Germinal center (tissue), 1 donor: Measurements from ENCODE around the gene TSPAN10.
"Not testable (repeated sequence)": the region's sequence is repeated elsewhere in the genome, so short reads cannot be mapped to it uniquely, and the experiment has no call there.

ENCODE experiments used
- DNase-seq: peaks from one replicate; pipeline ENCODE4 v3.0.0; 2012; ENCODE audit warnings: mixed read lengths, low spot score

TSPAN10 gene

DNA sequence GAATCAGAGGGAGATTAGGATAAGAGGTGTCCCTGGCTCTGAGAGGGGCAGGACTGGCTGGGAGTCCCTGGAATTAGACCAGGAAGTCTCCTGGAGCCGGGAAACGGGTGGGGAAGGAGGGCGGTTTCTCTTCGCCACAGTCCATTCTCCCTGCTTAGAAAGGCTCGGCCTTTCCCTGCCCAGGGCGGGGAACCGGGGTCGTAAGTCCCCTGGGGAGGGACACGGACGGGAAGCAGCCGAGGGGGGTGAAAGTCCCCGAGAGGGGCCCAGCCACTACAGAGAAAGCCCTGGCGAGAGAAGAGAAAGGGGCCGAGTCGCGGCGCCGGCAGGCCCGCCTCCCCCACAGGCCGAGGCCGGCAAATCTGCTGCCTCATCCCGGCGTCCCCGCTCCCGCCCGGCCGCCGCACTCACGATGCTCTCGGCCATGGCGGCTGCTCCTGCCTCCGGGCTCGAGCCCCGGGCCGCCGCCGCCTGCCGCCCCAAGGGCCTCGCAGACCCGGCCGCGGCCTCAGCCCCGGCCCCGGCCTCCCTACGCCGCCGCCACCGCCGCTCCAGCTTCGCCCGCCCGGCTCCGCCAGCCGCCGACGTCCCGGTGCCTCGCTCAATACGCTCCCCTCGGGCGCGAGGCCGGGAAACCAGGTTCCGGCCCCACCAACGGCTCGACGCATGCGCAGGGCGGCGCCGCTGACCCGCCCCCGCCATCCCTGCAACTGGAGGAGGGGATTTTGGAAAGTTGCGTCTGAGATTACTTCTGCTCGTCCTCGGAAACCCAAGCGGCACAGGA, at the start of gene TSPAN10, which contains the start of gene NPLOC4:
Gene TSPAN10, plus strand, starts transcription at position 692 of the 784 bp plus-strand sequence. CDS start 5,217 bp downstream, outside the sequence.
Gene NPLOC4, minus strand, starts transcription at position 608 of the 784 bp plus-strand sequence. Its CDS starts 182 bp downstream, at position 426.
- DNase-seq = peak; percentile 92

DNA sequence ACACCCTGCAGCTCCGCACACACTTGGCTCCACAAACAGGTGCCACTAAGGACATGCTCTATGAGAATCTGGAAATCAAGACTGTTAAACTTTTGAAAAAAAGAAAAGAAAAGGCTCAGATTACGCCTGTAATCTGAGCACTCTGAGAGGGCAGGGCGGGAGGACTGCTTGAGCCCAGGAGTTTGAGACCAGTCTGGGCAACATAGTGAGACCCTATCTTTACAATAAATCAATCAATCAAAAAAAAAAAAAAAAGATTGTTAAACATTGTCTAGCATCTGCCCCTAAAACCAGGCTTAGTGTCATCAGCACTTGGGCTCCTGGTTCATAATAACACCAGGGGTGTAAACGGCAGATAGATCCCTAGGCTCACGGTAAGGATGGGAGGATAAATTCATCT, 47.4 kb upstream of the TSPAN10 start:
- DNase-seq = no peak

DNA sequence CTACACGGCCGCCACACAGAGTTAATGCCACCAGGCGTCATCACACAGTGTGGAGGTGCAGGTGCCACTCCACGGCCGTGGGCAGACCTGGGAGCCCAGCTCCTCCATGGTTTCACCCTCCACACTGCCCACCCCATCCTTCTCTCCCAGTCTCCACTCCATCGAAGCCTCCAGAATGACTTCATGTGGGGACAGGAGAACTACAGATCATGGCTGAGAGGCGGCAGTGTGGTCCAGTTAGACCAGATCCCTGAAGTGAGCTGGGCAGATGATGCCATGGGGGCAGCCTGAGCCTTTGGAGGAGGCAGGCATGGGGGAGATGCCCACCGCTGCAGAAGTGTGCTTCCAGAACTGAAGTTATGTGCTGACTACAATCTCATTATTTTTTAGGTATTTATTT, 46.9 kb upstream of the TSPAN10 start:
- DNase-seq = no peak

DNA sequence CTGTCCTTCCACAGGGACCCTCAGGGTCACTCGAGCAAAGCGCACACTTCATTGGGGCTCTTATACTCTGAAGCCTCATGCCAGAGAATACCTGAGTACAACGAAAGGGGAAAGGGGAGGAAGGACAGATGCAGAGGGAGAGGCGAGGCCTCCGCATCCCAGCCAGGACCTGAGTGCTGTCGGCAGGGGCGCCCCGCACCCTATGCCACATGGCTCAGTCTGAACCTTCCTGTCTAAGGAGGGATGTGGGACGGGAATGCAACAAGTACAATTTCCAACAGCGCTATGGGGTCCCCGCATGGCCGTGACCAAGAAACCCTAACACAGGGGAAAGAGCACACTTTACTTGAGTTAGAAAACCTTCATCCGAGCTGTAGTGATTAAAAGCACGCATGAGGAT, 45.0 kb upstream of the TSPAN10 start:
- no peak for DNase-seq

DNA sequence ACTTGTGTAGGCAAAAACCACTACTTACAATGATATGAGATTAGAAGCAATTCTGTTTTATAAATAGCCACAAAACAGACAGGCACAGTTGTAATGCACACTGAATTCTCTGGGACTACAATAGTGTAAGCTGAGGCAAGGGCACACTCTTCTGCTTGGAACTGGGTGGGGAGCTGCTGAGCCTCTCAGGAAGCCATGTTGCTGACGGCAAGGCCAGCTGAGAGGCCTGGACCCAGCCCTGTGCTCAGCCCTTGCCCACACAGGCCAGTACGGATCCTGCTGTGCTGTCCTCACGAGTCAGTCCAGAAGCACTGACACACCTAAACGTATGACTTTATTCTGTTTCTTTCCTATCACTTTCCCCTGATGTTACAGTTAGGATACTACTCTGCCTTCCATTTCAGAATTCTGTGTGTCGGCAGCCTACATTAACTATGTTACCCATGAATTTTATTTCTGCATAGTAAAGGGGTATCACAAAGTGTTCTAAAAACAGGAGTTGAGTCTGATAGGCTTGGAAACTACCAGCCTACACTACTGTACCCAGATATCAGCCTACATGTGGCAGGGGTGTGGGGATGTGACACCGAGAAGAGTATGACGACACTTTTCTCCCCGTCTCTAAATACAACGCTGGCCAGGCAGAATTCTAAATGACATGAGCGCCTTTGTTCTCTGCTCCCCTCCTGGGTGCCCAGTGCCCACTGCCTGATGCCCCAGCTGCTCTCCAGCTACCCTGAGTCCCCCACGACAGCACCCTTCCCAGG, 43.7 kb upstream of the TSPAN10 start:
- no peak for DNase-seq

DNA sequence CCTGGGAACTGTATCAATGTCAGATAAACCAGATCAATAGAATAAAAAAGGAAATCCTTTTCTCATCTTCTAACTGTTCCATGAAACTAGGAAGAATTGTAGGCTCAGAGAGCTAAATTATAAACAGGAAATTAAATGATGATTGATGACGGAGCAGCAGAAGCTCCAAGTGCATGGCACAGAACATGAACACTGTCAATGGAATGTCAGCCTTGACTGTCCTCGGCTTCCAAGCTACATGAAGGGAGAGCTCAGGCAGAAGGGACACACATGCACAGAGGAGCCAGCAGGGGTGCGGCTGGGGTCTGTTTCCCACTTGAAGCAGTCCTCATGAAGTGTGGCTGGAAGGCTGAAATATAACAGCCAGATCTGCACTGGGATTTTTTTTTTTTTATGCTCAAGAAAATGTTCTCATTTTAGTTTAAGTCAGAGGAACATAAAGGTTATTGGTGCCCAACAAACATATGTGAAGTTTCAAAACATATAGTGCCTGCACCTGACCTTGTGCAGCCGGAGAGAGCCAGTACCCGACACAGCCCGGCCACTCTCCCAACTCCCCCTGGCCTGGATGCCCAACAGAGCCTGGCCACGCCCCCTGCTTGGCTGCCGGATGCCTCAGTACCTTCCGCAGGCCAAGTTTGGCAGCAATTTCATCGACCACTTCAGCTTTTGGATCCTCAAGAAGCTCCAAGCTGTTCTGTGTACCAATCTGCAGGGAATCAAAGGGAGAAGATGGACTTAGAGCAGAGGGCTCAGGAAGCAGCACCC, 37.1 kb upstream of the TSPAN10 start:
- no peak for DNase-seq

DNA sequence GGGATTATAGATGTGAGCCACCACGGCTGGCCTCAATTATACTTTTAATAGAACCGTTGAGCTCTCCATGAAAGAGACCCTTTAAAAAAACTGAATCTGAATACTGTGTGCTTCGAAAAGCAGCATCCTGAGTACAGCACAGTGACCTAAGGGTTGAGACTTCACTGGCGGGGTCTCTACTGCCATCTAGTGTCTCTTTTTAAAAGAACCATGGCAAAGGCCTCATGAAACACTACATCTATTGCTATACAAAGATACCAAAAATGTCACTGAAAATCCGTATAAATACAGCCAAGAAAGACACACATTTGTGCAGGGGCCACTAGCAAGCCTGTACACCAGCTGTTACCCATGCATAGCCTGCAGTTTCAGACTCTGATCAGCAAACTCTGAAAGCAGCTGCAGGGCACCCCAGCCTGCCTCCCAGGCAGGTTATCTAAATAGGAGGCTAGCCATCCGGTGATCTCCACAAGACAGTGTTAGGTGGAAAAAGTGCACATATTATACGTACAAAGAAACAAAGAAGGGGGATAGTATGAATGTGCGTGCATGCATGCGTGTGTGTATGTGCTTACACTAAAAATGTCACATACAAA, 35.4 kb upstream of the TSPAN10 start:
- DNase-seq = peak; percentile 77

DNA sequence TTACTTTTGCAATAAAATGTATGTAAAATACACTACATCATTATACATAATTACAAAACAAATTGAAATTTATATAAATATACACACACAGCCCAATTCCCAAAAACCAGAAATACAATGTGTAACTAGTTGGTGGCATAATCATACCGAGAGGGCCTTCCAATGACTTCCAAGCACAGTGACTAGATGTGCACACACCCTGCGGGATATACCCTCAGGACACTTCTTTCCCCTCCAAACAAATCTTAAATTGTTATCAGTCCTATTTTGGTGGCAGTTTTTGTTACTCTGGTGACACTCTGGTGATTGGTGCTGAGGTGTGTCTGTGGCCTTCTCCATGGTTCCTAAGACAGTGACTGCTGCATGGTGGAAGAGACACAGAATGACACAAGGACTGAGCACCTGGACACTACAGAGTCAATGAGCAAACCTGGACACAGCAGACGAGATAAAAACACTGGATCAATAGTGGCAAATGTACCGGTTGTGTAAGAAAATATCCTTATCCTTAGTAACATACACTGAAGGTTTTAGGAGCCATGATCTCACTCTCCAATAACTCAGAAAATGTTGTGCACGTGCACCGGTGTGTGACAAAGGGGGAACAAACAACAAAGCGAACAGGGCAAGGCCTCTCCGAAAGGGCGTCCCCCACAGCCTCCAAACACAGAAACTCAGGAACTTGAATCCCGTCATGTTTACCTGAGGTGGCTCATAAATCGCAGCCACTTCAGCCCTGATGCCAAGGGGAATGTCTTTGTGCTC, 33.0 kb upstream of the TSPAN10 start:
- no peak for DNase-seq

DNA sequence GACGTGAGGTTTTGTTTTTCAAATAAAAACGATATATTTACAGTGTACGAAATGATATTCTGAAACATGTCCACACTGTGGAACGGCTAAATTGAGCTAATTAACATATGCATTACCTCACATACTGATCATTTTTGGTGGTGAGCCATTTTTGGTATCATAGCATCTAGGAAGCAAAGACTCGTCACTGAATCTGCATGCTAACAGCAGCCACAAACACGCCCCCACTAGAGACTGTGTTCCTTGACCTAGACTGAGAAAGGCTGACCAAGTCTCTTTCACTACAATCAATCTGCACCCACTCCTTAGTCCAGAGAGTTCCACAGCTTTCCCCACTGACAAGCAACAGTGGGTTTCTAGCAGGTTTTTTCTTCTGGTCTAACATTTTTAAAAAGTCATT, 29.6 kb upstream of the TSPAN10 start:
- DNase-seq = no peak

DNA sequence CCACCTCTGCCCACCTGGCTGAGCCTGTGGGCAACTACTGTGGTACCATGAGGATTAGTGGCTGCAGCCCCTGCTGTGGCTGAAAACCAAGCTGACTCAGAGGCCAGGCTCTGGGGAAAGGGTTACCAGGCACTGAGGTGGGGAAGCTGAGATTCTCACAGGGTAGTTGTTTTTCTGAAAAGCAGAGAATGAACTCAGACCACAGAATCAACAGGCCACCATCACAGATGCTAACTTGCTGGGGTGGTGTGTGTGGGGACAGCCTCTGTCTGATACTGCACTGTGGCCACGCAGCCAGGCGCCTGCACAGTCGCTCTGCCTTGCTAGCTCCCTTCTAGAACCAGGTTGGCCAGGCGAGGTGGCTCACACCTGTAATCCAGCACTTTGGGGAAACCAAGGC, 28.9 kb upstream of the TSPAN10 start:
- DNase-seq = no peak

DNA sequence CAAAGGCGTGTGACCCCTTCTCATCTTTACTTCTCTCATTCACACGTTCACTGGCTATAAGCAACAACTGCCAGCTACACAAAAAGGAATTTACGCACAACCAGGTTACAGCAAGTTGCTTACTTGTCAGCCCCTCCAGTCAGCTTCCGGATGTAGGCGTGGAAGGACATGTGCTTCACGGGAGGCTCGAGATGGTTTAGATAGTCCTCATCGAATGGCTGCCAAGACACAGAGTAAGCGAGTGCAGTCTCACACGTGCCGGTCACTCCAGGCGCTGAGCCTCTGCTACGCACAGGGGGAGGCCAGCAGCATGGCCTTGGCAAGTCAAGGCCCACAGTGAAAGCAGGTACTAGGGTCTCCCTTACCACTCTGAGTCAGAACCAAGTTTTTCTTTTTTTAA, 28.4 kb upstream of the TSPAN10 start:
- DNase-seq = no peak

DNA sequence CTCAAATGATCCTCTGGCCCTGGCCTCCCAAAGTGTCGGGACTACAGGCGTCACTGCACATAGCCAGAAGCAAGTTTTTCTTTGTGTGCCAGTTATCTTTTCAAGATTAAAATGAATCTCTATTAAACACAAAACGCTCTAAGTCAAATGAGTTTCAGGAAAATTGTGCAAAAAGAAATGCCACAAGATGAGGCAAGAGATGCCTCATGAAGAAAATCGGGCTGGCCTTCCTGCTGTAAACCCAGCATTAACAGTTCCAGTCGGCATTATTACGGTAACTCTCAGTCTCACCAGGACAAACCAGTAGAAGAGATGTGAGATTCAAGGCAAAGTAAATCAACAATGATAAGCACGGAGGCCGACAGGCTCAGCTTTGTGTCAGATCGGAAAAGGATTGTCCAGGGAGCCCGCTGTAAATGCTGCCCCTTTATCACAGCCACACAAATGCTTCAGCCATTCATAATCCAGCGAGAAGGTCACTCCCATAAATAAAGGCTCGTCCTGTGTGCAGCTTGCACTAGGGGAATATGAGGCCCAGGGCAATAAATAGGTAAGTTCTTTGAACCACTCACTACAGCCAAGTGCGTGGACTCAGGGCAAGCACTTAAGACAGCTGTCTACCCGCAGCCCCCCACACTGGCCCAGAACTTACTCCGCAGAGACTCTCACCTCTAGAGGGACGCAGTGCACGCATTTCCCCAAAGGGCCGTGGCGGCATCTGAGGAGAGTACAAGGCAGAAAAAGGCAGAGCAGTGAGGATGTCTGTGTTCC, 27.3 kb upstream of the TSPAN10 start:
- no peak for DNase-seq

DNA sequence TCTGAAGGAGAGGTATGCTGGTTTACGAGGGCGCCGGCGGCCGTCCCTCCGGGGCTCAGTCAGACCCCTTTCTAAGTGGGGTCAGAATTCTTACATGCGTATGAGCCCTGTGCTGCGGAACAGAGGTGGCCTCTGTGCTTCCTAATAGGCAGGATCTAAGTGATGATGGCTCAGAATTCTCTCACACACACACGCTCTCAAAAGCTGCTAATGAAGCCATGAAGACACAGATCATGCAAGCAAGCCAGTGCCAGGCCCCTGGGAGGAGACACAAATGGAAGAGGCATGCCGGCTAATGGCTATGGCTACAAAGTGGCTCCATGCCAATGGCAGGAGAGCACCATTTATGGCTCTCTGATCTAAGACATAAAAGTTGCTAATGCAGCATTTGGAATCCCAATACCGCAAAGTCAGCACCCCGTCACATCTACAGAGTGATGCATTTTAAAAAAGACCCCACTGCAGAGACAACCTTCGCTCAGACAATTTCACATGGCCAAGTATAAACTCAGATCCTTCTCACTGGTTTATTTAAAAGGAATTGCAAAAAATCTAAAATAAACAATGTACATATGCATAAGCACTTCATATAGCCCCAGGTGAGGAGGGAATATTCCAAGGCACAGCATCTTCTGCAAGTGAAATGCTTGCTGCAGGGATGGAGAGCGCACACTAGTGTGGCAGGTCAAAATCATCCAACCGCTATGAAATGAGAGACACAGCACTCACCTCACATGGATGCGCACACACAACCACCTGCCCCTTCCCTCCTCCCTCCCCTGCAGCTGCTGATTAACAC, 24.6 kb upstream of the TSPAN10 start:
- DNase-seq = no peak

DNA sequence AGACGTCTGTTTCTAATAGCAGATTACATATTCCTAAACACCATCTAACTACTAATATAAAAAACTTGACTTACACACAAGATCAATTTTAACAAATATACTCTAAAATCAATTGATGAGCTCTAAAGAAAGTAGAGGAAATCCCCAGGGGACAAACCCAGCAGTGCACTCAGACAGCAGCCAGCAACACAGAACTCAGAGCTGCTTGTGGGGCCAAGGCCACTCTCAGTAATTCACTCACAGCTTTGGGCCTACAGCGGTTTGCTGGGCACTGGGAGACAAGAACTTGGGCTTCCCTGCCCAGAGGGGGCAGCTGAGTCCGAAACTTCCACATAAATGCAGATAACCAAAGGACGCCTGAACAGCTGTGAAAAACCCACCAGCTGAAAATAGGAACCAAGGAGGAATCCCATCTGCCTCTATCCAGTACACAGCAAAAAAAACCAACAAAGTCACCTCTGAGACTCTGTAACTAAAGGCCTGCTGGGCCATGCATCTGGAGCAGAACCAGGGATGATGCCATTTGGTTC, 21.5 kb upstream of the TSPAN10 start:
- DNase-seq = no peak

DNA sequence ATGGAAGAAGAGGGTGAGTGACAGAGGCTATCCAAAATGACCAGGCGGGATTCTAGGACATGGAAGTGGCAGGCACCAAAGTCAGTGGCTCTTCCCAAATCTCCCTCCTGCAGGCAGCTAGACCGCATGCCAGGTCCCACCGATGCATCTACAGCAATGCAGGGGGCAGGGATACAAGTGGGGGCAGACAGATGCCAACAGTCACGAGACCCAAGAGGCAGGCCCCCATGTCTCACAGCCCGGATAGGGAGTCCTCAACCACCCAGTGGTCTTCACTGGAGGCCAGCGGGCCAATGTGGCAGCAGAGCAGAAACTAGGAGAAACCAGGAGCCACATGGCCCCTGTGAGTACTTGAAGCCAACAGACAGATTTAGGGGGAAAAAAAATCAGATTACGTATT, 20.1 kb upstream of the TSPAN10 start:
- no peak for DNase-seq

DNA sequence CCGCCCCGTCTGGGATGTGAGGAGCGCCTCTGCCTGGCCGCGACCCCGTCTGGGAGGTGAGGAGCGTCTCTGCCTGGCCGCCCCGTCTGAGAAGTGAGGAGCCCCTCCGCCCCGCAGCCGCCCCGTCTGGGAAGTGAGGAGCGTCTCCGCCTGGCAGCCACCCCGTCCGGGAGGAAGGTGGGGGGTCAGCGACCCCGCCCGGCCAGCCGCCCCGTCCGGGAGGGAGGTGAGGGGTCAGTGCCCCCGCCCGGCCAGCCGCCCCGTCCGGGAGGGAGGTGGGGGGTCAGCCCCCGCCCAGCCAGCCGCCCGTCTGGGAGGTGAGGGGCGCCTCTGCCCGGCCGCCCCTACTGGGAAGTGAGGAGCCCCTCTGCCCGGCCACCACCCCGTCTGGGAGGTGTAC, 18.7 kb upstream of the TSPAN10 start:
- not testable (repeated sequence) for DNase-seq

DNA sequence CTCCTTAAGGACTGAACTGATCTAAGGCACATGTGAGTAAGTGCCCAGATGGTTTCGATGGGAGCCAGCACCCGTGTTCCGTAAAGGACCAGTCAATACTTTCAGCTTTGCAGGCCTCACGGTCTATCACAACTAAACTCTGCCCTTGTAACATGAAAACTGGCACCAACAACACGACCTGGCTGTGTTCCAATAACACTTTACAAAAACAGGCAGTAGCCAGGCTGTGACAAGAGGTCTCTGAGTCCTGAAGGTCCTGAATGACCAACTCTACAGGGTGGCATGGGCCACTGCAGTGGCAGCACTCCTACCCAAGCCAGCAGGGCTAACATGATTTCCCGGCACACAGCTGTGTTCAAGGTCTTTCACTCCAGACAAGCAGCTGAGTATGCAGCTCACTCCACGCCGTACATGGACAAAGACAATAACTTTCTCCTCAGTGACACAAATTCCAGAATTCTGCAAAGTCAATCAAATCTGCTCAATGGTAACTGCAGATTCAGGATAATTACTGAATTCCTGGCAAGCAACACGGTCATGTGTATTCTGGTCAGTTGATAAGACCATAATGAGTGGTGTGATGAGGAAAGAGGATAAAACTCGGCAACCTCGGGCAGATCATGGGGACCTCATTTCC, 15.4 kb upstream of the TSPAN10 start:
- DNase-seq = no peak

DNA sequence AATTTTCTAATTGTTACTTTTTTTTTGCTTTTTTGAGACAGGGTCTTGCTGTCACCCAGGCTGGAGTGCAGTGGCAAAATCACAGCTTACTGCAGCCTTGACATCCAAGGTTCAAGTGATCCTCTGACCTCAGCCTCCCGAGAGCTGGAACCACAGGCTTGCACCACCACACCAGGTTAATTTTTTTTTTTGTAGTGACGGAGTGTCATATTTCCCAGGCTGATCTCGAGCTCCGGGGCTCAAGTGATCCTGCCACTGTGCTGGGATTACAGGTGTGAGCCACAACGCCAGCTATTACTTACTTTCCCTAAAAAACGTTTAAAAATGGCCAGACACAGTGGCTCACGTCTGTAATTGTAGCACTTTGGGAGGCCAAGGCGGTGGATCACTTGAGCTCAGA, 6.7 kb upstream of the TSPAN10 start:
- no peak for DNase-seq

DNA sequence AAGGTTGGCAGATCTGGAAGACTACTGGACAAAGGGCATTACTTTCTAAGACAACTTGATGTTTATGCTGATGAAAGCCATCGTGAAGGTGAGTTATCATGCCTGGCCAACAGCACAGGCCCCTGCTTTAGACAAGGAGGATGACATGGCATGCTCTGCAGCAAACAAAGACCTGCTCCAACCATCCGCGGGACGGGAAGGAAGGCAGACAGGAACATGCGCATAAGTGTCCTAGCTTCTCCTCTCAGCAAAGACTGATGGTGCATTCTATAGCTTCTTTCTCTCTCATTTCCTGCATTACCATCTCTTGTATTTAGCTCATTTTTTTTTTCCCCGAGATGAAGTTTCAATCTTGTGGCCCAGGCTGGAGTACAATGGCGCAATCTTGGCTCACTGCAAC, 5.5 kb upstream of the TSPAN10 start:
- no peak for DNase-seq
